HS-27A (cell line): ENCODE measurements around the gene MUC6.

ENCODE experiments used
- DNase-seq: peaks from one replicate; pipeline ENCODE4 v3.0.0-alpha.2; 2012; ENCODE audit warnings: low read depth, missing footprints

The MUC6 gene, protein sequence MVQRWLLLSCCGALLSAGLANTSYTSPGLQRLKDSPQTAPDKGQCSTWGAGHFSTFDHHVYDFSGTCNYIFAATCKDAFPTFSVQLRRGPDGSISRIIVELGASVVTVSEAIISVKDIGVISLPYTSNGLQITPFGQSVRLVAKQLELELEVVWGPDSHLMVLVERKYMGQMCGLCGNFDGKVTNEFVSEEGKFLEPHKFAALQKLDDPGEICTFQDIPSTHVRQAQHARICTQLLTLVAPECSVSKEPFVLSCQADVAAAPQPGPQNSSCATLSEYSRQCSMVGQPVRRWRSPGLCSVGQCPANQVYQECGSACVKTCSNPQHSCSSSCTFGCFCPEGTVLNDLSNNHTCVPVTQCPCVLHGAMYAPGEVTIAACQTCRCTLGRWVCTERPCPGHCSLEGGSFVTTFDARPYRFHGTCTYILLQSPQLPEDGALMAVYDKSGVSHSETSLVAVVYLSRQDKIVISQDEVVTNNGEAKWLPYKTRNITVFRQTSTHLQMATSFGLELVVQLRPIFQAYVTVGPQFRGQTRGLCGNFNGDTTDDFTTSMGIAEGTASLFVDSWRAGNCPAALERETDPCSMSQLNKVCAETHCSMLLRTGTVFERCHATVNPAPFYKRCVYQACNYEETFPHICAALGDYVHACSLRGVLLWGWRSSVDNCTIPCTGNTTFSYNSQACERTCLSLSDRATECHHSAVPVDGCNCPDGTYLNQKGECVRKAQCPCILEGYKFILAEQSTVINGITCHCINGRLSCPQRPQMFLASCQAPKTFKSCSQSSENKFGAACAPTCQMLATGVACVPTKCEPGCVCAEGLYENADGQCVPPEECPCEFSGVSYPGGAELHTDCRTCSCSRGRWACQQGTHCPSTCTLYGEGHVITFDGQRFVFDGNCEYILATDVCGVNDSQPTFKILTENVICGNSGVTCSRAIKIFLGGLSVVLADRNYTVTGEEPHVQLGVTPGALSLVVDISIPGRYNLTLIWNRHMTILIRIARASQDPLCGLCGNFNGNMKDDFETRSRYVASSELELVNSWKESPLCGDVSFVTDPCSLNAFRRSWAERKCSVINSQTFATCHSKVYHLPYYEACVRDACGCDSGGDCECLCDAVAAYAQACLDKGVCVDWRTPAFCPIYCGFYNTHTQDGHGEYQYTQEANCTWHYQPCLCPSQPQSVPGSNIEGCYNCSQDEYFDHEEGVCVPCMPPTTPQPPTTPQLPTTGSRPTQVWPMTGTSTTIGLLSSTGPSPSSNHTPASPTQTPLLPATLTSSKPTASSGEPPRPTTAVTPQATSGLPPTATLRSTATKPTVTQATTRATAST (N-terminal part only)

DNA sequence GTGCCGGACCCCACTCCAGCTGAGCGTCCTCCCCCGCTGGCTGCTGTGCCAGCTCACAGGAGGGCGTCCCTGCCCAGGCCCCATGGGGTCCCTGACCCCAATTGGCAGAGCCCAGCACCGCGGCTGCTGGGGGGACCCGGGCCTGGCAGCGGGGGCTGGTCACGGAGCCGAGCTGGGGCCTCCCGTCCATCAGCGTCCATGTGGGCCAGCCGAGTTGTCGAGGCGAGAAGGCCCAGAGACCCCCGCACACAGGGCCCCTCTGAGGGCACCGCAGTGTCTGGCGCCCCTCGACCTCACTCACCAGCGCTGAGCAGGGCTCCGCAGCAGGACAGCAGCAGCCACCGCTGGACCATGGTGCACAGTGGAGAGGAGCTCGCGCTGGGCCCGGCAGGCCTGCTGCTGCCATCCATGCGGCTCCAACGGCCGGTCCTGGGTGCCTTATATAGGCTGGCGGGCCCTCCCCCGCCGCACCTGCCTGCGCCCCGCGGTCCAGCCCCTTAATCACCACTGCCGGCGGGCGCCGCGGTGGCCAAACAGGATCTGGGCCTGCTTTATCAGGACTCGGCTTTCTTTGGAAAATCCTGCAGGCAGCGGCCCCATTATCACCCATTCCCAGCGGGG, at the start of gene MUC6:
TSS of gene MUC6 (minus strand) at position 416 of the 621 bp plus-strand sequence. CDS start at position 353, 63 bp downstream.
- no peak for DNase-seq

DNA sequence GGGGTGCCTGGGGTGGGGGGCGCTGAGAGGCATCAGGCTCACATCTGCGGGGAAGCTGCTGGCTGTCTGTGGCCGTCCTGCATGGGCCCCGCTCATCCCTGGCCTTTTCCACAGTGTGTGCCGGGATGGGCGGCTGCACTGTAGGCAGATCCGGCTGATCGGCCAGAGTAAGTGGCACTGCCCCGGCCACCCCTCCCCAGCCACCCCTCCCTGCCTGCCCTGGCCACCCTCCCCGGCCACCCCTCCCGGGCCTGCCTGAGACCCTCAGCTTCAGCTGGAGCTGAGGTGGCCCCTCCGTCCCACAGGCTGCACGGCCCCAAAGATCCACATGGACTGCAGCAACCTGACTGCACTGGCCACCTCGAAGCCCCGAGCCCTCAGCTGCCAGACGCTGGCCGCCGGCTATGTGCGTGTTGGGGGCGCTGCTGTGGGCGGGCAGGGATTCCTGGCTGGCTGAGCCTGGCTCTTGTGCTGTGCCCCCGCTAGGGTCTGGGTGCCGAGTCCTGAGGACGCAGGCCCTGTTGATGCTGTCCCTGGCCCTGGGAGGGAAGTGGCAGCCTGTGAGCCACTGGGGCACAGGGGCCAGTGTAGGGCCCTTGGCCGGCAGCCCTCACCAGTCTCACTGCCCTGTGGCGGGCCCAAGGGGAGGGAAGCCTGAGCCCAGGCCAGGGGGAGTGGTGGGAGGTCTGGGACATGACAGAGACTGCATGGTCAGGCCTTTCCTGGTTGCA, 49.1 kb upstream of the MUC6 start:
- DNase-seq: no peak

DNA sequence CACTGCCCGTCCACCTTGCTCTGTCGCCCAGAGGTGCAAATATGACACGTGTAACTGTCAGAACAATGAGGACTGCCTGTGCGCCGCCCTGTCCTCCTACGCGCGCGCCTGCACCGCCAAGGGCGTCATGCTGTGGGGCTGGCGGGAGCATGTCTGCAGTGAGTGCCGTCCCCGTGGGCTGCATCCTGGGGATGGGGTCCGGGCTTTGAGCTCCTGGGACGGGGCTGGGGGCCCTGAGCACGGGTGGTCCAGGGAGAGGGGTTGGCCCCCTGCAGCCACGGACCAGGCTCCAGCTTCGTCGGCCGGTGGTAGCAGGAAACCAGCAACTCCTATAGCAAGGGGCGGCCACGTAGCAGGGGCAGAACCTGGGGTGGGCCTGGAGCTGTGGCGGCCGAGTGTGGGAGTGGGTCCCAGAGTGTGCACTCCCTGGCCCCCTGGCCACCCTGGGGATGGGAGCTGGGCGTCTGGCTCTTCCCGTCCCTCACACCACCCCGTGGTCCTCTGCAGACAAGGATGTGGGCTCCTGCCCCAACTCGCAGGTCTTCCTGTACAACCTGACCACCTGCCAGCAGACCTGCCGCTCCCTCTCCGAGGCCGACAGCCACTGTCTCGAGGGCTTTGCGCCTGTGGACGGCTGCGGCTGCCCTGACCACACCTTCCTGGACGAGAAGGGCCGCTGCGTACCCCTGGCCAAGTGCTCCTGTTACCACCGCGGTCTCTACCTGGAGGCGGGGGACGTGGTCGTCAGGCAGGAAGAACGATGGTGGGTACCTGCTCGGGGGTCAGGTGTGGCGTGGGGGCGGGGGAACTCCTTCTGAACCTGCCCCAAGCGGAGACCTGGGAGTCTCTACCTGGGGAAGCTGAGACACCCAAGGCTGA, 48.3 kb upstream of the MUC6 start:
- DNase-seq: no peak

DNA sequence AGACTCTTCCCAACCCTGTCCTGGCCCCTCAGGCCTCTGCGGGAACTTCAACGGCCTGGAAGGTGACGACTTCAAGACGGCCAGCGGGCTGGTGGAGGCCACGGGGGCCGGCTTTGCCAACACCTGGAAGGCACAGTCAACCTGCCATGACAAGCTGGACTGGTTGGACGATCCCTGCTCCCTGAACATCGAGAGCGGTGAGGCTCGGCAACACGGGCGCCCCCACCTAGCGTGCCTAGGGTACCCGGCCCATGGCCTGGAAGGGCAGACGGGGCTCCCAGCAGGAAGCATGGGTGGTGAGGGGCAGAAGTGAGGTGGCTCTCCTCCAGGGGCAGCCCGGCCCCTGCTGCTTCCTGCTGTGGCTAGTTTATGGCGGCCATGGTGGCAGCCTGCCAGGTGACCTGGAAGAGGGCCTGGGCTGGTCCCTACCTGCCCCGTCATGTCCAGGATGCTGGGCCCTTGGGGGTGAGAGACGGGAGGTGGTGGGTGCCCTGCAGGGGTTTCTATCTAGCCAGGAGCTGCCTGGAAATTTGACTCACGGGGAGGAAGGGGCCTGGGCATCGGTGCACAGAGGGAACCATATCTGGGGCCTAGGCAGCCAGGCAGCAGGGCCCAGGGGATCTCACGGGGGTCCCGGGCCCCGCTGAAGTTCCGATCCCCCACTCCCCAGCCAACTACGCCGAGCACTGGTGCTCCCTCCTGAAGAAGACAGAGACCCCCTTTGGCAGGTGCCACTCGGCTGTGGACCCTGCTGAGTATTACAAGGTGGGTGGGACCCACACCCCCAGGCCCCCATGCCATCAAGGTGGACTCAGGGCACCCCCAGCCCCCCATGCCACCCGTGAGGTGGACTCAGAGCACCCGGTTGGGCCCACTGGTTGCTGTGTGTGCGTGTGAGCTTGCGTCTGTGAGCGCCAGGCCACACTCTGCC, 47.4 kb upstream of the MUC6 start:
- DNase-seq: no peak

DNA sequence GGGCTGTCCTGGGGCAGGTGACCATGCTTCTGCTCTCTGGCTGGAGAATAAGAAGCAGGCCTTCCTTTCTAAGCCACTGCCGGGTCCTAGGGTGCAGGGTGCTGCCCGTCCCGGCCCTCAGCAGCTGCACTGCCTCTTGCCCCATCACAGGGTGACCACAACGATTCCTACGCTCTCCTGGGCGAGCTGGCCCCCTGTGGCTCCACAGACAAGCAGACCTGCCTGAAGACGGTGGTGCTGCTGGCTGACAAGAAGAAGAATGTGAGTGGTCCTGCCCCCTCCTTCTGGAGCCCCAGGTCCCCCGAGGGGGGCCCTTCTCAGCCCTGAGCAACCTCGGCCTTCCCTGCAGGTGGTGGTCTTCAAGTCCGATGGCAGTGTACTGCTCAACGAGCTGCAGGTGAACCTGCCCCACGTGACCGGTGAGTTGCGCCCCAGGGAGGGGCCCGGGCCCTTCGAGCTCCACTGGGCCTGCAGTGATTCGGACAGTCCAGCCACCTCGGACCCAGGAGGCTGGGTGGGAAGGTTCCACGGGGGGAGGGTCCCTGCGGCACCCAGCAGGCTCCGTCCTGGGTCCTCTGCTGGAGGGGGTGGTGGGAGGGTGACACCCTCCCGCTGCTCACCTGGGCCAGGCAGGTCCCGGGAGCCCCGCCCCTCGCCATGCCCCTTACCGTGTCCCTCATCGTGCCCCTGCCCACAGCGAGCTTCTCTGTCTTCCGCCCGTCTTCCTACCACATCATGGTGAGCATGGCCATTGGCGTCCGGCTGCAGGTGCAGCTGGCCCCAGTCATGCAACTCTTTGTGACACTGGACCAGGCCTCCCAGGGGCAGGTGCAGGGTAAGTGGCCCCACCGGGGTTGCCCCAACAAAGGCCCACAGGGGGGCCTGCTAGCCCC, 46.5 kb upstream of the MUC6 start:
- DNase-seq: no peak

DNA sequence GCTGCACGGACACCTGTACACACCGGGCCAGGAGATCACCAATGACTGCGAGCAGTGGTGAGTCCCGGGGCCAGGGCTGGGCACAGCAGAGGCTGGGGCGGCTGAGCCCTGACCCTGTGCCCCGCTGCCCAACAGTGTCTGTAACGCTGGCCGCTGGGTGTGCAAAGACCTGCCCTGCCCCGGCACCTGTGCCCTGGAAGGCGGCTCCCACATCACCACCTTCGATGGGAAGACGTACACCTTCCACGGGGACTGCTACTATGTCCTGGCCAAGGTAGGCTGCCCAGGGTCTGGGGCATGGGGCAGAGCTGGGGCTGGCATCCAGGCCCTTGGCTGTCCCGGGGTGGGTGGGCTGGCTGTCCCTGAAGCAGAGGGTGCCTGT, 45.8 kb upstream of the MUC6 start:
- no peak for DNase-seq

DNA sequence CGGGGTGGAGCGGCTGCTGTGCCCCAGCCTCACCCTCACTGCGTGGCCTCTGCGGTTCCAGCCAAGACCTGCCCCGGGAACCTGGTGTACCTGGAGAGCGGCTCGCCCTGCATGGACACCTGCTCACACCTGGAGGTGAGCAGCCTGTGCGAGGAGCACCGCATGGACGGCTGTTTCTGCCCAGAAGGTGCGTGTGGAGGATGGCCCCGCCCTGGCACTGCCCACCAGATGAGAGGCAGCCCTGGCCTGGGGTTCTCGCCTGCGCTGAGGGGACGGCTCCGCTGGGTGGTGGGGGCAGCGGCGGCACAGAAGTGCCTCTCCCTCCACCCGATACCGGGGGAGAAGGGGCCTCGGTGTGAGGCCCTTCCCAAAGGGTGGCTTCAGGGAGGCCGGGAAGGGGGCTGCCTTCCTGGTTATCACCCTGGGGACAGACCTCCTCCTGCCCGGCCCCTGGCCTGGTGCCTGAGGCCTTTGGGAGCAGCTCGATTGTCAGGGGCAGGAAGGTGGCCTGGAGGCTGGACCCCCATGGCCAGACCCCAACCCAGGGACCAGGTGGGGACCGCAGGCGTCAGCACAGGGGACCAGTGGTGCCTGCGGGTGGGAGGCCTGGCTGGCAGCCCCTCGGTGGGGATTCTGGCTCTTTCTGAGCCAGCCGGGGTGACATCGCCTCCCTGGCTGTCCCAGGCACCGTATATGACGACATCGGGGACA, 45.2 kb upstream of the MUC6 start:
- no peak for DNase-seq

DNA sequence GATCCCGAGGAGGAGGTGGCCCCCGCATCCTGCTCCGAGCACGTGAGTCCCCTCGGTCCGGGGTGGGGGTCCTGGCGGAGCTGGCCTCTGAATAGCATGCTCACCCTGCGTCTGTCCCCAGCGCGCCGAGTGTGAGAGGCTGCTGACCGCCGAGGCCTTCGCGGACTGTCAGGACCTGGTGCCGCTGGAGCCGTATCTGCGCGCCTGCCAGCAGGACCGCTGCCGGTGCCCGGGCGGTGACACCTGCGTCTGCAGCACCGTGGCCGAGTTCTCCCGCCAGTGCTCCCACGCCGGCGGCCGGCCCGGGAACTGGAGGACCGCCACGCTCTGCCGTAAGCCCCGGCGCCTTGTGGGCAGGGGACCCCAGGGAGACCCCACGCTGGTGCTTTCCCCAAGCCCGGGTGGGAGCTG, 41.7 kb upstream of the MUC6 start:
- DNase-seq: no peak

DNA sequence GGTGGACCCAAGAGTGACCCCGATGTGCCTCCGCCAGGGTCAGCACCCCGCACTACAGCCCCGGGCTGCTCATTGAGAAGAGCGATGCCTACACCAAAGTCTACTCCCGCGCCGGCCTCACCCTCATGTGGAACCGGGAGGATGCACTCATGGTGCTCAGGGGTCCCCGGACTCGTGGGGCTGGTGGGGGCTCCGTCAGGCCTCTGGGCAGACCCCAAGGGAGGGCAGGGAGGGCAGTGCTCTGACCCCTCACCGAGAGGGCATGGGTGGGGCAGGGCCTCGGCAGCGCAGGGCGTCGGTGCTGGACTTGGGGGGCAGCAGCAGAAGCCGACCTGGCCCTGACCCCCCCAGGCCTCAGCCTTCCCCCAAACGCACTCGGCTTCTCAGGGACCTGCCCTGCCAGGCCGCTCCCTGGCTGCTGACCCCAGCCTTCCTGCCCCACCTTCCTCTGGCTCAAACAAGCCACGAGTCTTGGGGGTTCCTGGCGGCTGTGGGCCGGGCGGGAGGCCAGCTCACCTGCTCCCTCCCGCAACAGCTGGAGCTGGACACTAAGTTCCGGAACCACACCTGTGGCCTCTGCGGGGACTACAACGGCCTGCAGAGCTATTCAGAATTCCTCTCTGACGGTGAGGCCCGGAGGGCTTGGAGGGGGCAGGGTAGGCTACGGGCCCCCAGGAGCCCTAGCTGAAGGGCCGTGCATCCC, 41.0 kb upstream of the MUC6 start:
- DNase-seq: no peak

DNA sequence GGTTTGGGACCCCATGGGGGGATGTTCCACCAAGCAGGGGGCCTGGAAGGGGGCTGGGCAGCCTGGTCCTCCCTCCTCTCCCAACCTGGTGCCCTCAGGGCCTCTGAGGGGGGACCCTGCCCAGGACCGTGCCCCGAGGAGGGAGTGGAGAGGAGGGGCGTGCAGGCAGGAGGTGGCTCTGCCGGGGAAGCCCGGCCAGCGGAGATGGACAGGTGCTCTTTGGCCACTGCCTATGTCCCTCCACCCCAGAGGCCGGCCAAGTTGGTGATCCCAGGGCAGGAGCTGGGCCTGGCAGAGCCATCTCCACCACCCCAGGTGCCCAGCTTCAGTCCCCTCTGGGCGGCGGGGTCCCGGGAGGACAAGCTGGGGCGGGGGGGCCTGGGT, 40.5 kb upstream of the MUC6 start:
- DNase-seq: no peak

DNA sequence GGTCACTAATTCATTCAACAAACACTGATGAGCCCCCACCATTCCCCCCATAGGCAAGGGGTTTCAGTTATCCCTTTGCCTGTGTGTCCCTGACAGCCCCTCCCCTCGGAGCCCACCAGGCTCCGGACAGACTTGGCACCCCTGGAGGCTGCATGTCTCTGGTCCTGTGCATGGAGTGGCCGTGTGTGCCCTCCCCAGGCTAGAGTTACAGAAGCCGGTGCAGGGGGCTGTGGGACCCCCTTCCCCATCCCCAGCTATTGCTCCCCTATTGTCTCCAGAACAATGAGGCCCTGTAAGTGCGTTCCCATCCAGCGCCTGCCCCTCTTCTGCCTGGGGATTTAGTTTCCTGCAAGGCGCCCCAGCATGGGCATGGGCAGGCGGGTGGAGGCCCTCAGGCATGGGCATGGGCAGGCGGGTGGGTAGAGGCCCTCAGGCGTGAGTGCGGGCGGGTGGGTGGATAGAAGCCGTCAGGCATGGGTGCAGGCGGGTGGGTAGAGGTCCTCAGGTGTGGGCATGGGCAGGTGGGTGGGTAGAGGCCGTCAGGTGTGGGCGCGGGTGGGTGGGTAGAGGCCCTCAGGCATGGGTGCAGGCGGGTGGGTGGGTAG, 39.6 kb upstream of the MUC6 start:
- DNase-seq: no peak

DNA sequence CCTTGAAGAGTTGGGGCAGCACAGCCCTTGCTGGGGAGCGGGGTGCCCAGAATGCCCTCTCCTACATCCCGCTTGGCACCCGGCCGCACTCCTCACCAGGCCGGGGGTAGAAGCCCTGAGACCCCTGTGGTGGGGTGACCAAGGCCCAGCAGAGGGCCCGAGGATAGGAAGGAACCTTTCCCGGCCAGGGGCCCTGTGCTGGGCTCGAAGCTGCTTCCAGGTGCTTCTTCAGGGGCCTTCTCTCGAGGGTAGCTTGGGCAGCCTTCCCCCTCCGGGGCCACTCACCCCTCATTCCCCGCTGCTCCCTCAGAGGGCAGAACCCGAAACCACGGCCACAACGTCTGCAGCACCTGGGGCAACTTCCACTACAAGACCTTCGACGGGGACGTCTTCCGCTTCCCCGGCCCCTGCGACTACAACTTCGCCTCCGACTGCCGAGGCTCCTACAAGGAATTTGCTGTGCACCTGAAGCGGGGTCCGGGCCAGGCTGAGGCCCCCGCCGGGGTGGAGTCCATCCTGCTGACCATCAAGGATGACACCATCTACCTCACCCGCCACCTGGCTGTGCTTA, 38.9 kb upstream of the MUC6 start:
- DNase-seq: no peak

DNA sequence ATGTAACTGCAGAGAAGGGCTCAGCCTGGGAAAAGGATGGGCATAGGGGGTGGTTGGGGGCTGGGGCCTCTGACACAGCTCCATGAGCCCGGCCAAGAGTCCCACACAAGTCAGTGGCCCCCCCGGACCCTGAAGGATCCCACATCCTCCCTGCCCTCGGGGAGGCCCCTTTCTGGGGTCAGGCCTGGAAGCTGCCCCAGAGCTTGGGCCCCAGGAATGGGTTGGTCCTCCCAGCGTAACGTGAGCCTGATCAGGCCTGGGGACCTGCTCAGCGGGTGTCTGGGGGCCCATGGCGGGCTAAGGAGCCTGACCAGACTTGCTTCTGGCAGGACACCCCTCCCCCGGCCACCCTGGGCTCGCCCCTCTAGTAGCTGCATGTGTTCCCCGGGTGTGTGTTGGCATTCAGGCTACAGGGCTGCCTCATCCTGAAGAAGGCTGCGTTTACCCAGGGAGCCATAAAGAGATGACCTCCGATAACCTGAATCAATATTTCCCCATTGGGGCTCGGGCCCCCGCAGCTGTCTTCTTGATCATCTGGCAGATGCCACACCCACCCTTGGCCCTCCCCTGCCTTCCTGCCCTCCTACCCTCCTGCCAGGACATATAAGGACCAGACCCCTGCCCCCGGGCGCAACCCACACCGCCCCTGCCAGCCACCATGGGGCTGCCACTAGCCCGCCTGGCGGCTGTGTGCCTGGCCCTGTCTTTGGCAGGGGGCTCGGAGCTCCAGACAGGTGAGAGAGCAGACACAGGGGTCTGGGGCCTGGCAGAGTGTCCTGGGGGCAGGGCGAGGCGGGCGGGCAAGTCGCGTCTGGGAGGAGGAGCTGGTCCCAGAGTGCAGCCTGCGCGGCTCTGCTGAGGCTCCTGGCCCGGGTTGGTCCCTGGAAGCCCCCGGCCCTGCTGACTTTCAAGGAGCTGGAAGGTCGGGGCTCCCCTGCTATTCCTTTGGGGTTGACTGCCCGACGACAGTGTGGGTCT, 38.0 kb upstream of the MUC6 start, which contains the start of gene MUC2:
TSS of gene MUC2 (plus strand) at position 631 of the 978 bp plus-strand sequence.
- no peak for DNase-seq

DNA sequence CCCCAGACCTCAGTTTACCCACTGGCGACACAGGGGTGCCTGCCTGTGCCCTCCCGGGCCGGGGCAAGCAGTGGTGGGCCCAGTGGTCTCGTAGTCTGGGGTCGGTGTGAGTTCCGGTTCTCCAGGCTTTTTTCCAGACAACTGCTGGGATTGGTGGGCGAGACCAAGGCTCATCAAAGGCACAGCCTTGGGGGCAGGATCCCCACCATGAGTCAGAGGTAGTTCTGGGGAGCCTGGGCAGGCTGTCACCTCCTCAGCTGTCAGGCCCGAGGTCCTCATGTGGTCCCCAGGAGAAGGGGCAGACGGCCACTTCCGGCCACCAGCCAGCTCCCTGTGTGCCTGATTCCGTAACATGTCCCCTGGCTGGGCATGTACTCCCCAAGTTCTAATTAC, 37.3 kb upstream of the MUC6 start:
- DNase-seq: no peak
